GM23338 (cell line): ENCODE data around the gene SULT2B1. TPM values are rescaled to one million over a fixed set of nuclear protein-coding genes. Genes with fewer than 3 reads are reported as not detected.
A peak's percentile ranks its signal among the peaks of the same experiment; 100 is the strongest.

Source experiments
- ATAC-seq: fragments of 200-7000 bp; cut with Tn5 transposase; 3 replicates; pipeline ENCODE4 v1.9.1; 2020
- DNase-seq: peaks from one replicate; pipeline ENCODE4 v3.0.0-alpha.2; 2015; ENCODE audit warnings: low spot score
- H2AFZ ChIP-seq: fragments of 200-600 bp; sonication (generic); 2 replicates; pipeline ENCODE4 v1.8.0; 2016; ENCODE audit warnings: antibody characterized with exemption, mild to moderate bottlenecking, moderate library complexity
- H3F3A ChIP-seq: fragments of 200-600 bp; sonication (generic); replicated peaks from 2 replicates; pipeline ENCODE4 v1.8.0; 2017; ENCODE audit warnings: antibody characterized with exemption, mixed run types, low read depth
- H3K27ac ChIP-seq: fragments of 200-600 bp; sonication (generic); 2 replicates; pipeline ENCODE4 v1.6.1; 2016; ENCODE audit warnings: low read depth
- H3K27me3 ChIP-seq: fragments of 200-600 bp; sonication (generic); 2 replicates; pipeline ENCODE4 v1.8.0; 2016; ENCODE audit warnings: mild to moderate bottlenecking, mixed run types, moderate library complexity; ENCODE audit not compliant: insufficient read depth
- H3K36me3 ChIP-seq: fragments of 200-600 bp; sonication (generic); 2 replicates; pipeline ENCODE4 v1.8.0; 2016; ENCODE audit warnings: mild to moderate bottlenecking; ENCODE audit not compliant: insufficient read depth
- H3K4me1 ChIP-seq: fragments of 200-600 bp; sonication (generic); 2 replicates; pipeline ENCODE4 v1.8.0; 2016; ENCODE audit warnings: mild to moderate bottlenecking, moderate library complexity; ENCODE audit not compliant: insufficient read depth
- H3K4me2 ChIP-seq: fragments of 200-600 bp; sonication (generic); 2 replicates; pipeline ENCODE4 v1.7.1; 2017; ENCODE audit warnings: mixed run types
- H3K4me3 ChIP-seq: fragments of 200-600 bp; sonication (generic); 2 replicates; pipeline ENCODE4 v1.6.1; 2016; ENCODE audit warnings: mixed run types
- H3K79me2 ChIP-seq: fragments of 200-600 bp; sonication (generic); replicated peaks from 2 replicates; pipeline ENCODE4 v1.8.0; 2017; ENCODE audit warnings: mild to moderate bottlenecking; ENCODE audit not compliant: insufficient read depth
- H3K9me2 ChIP-seq: fragments of 200-600 bp; sonication (generic); 2 replicates; pipeline ENCODE4 v1.8.0; 2017; ENCODE audit not compliant: insufficient read depth
- H4K20me1 ChIP-seq: fragments of 200-600 bp; sonication (generic); replicated peaks from 2 replicates; pipeline ENCODE4 v1.8.0; 2017; ENCODE audit warnings: mild to moderate bottlenecking; ENCODE audit not compliant: insufficient read depth
- H3K27ac Mint-ChIP-seq: 2 replicates; pipeline ENCODE4 v1.8.0; 2020; ENCODE audit warnings: inconsistent platforms, mild to moderate bottlenecking, moderate library complexity, mixed read lengths
- H3K27me3 Mint-ChIP-seq: 3 replicates; pipeline ENCODE4 v1.8.0; 2022; ENCODE audit warnings: low read depth, mild to moderate bottlenecking, moderate library complexity, mixed read lengths, inconsistent platforms; ENCODE audit not compliant: insufficient read depth, poor library complexity
- H3K36me3 Mint-ChIP-seq: 3 replicates; pipeline ENCODE4 v1.8.0; 2021; ENCODE audit warnings: low read depth, mild to moderate bottlenecking, inconsistent platforms, moderate library complexity, mixed read lengths
- H3K4me1 Mint-ChIP-seq: 3 replicates; pipeline ENCODE4 v1.8.0; 2020; ENCODE audit warnings: mild to moderate bottlenecking, inconsistent platforms, mixed read lengths
- H3K4me3 Mint-ChIP-seq: 3 replicates; pipeline ENCODE4 v1.8.0; 2021; ENCODE audit warnings: moderate library complexity, mild to moderate bottlenecking, inconsistent platforms, mixed read lengths
- H3K9me3 Mint-ChIP-seq: 3 replicates; pipeline ENCODE4 v1.8.0; 2020; ENCODE audit warnings: moderate library complexity, mild to moderate bottlenecking, inconsistent platforms, mixed read lengths
- EZH2 ChIP-seq: fragments of 200-600 bp; sonication (generic); IDR thresholded peaks from one replicate; pipeline ENCODE4 v1.8.0; 2017; ENCODE audit warnings: antibody characterized with exemption, mild to moderate bottlenecking, low read depth; ENCODE audit not compliant: unreplicated experiment
- POLR2AphosphoS5 ChIP-seq: IDR thresholded peaks from 2 replicates; pipeline ENCODE4 v1.6.1; 2016; ENCODE audit warnings: antibody characterized with exemption, low read depth
- REST ChIP-seq: IDR thresholded peaks from one replicate; pipeline ENCODE4 v1.6.1; 2018; ENCODE audit warnings: antibody characterized with exemption; ENCODE audit not compliant: unreplicated experiment
- STAT1 ChIP-seq: IDR thresholded peaks from one replicate; pipeline ENCODE4 v1.6.1; 2016; ENCODE audit warnings: antibody characterized with exemption; ENCODE audit not compliant: unreplicated experiment
- long read RNA-seq: library from polyadenylated mRNA; unstranded; transcript quantifications from one replicate; pipeline ENCODE4 v2.0.0, GENCODE V29; 2020; ENCODE audit not compliant: unreplicated experiment
- polyA plus RNA-seq: library from polyadenylated mRNA; unstranded; fragments of >200 nt; fragmentation: Nextera tagmentation; extraction: Ambion mirVana; gene quantifications from 2 replicates; pipeline ENCODE4 v1.2.1, GENCODE V29; 2016
- total RNA-seq: library from RNA; depleted of rRNA; stranded (reverse); fragments of >200 nt; shearing (Covaris generic); gene quantifications from 2 replicates; pipeline ENCODE4 v1.2.3, GENCODE V29; 2014; rRNA removed

The SULT2B1 gene
- total RNA-seq: 1.3 TPM in 1 of 2 replicates, not detected in the other
- polyA plus RNA-seq: 2.3 and 2.5 TPM in 2 replicates
- long read RNA-seq, partial matches to known transcripts: 0 of 1 reads
- long read RNA-seq, other reads (novel, unspliced or antisense): 1 of 1 reads

DNA sequence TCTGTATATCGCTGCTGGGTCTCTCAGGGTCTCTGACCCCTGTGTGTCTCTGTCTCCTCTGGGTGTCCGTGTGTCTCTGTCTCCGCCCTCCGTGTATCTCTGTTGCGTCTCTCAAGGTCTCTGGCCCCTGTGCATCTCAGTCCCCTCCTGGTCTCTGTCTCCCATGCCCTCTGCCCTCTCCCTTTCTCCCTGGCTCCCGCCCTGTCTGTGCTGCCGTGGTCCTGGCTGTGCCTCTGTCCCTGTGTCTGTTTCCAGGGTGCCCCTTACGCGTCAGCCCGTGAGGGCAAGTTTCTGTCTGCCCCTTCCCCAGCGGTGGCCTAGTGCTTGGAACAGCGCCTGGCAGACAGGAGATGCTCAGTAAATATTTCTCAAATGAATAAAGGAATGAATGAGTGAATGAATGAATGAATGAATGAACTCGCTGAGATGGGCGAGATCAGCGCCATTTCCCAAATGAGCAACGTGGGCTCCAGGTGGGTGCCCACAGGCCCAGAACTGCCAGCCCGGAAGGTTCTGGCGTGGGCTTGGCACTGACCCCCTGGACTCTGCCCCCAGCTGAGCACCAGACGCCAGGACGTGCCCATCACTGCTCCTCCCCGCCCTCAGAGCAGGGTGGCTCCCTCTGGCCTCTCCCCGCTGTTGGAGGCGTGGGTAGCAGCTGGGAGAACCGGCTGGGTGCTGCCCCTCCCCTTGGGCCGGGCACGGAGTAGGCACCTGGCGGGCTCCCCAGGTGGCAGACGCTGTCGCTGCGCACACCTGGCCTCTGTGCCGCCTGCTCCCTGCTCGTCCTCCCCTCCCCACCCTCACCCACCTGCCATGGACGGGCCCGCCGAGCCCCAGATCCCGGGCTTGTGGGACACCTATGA lies at the start of gene SULT2B1:
Gene SULT2B1, plus strand, starts transcription at position 736 of the 866 bp plus-strand sequence. Its CDS starts 81 bp downstream, at position 817.
- Histone ChIP-seq H3F3A (peaks cover 19% of the 10 kb centered on the region; the same call in 1 of the 2 replicates), H2AFZ (no peak within 1 kb of the TSS), H3K36me3 (no peaks in the 10 kb centered on the region), H3K27ac (peak within 1 kb of the TSS; percentile 92; the same call in 1 of the 2 replicates), H3K27me3 (no peaks in the 10 kb centered on the region), H3K4me1 (peaks cover 10% of the 10 kb centered on the region), H3K9me2 (peaks cover 7% of the 10 kb centered on the region), H3K79me2 (no peaks in the 10 kb centered on the region), H4K20me1 (no peaks in the 10 kb centered on the region), H3K4me2 (no peak within 1 kb of the TSS), H3K4me3 (no peak within 1 kb of the TSS)
- Mint-ChIP-seq H3K4me3 (no peak within 1 kb of the TSS; the same call in 2 of the 3 replicates), H3K9me3 (no peaks in the 10 kb centered on the region), H3K27me3 (peaks cover 9% of the 10 kb centered on the region), H3K36me3 (no peaks in the 10 kb centered on the region), H3K4me1 (peaks cover 27% of the 10 kb centered on the region), H3K27ac (no peak within 1 kb of the TSS)
- ATAC-seq (no peak), DNase-seq (no peak)
- TF ChIP-seq STAT1 (no peak), REST (no peak), POLR2AphosphoS5 (no peak)

DNA sequence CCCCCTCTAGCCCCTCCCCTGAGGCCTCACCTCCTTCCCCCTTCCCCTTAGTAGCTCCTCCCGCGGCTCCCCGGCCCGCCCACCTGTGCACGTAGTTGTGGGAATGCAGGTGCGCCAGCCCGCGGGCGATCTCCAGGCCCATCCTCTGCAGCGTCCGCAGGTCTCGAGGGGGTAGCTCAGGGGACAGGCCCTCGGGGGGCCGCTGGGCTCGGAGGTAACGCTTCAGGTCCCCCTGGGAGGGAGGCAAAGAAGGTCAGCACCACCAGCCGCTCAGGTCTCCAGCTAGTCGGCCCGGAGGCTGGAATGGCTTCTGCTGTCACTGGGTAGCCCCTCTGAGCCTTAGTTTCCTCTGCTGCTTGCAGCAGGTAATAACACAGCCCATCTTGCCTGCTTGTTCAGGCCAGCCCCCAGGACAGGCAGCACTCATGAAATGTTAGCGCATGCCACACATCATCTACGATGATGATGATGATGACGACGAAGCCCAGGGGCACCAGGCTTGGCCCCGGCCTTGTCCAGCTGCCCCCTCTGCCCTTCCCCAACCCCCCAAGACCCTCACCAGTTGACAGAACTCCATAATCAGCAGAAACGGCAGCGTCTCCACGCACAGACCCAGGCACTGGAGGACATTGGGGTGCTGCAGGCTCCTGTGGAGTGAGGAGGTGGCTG lies 49.5 kb upstream of the SULT2B1 start:
- Histone ChIP-seq H3K9me2 (no peaks in the 10 kb centered on the region), H3K27me3 (no peaks in the 10 kb centered on the region), H2AFZ (0 out of 2 replicates have a peak overlapping the region, but pooled peaks have one; percentile 63), H3K27ac (no peak overlapping the region), H3K4me3 (peak overlapping the region; percentile 63), H3K79me2 (no peaks in the 10 kb centered on the region), H3K4me1 (peaks cover 7% of the 10 kb centered on the region; the same call in 1 of the 2 replicates), H3K4me2 (peak overlapping the region; percentile 85), H3K36me3 (no peaks in the 10 kb centered on the region), H3F3A (peaks cover 6% of the 10 kb centered on the region; the same call in 1 of the 2 replicates), H4K20me1 (no peaks in the 10 kb centered on the region)
- TF ChIP-seq EZH2 (no peak), POLR2AphosphoS5 (peak; percentile 65)
- no peak for DNase-seq
- Mint-ChIP-seq H3K27ac (peak overlapping the region; percentile 70; the same call in 1 of the 2 replicates), H3K9me3 (no peaks in the 10 kb centered on the region), H3K36me3 (peaks cover under 1% of the 10 kb centered on the region; the same call in 2 of the 3 replicates), H3K4me1 (peaks cover 16% of the 10 kb centered on the region), H3K4me3 (peak overlapping the region; percentile 50), H3K27me3 (peaks cover 21% of the 10 kb centered on the region)
- peak; percentile 16 for ATAC-seq
